ENCODE results near the gene ZNF789. TPM values are rescaled to one million over a fixed set of nuclear protein-coding genes. Genes with fewer than 3 reads are reported as not detected.

Gene ZNF789
- total and polyA plus RNA-seq, 2 donors (not counting 3 experiments of a cell fraction or from before 2014, with no cell fraction given): 11.6 to 21.6 TPM

DNA sequence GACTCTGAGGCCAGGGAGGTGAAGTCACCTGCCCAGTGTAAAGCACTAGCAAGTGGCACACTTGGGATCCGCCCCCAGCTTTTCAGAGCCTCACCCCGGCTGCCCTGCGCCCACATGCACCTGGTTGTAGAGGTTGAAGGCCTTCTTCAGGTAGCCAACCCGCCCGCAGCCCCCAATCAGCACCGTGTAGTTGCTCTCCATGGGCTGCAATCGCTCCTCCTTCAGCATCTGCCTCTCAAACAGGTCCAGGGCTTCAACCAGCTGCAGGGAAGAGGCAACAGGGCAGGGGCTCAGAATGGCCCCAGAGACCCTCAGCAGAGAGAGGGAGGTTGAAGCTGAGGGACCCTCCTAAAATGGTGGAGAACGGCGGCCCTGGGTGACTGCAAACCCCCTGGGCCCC is 39.5 kb upstream of the ZNF789 start:
- BruUV-seq (replicated peaks): no TSS peak
- TF ChIP-seq FOS (IDR thresholded peaks at IDR 0.05; ENCODE audit: borderline replicate concordance, insufficient read depth, low read length) (no peak), MYC (IDR thresholded peaks at IDR 0.05; ENCODE audit: low read depth, low read length) (no peak), GATA2 (IDR thresholded peaks at IDR 0.05; ENCODE audit: insufficient read depth, insufficient read length, low read depth, low read length) (no peak), POLR2AphosphoS5 (IDR thresholded peaks at IDR 0.05; ENCODE audit: insufficient read depth, low read depth, low read length) (no peak), EZH2 (IDR thresholded peaks at IDR 0.05; ENCODE audit: borderline replicate concordance, low read depth, low read length, severe bottlenecking) (no peak), POLR2A (IDR thresholded peaks at IDR 0.05; ENCODE audit: low read depth, low read length) (no peak), JUN (IDR thresholded peaks at IDR 0.05; ENCODE audit: borderline replicate concordance, insufficient read depth, insufficient read length, low read depth) (no peak)
- TF ChIP-seq, protein P1, sequence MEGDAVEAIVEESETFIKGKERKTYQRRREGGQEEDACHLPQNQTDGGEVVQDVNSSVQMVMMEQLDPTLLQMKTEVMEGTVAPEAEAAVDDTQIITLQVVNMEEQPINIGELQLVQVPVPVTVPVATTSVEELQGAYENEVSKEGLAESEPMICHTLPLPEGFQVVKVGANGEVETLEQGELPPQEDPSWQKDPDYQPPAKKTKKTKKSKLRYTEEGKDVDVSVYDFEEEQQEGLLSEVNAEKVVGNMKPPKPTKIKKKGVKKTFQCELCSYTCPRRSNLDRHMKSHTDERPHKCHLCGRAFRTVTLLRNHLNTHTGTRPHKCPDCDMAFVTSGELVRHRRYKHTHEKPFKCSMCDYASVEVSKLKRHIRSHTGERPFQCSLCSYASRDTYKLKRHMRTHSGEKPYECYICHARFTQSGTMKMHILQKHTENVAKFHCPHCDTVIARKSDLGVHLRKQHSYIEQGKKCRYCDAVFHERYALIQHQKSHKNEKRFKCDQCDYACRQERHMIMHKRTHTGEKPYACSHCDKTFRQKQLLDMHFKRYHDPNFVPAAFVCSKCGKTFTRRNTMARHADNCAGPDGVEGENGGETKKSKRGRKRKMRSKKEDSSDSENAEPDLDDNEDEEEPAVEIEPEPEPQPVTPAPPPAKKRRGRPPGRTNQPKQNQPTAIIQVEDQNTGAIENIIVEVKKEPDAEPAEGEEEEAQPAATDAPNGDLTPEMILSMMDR (IDR thresholded peaks at IDR 0.05; ENCODE audit: extremely low read depth in 1 of 2, insufficient read depth in 1 of 2, low read depth in 1 of 2, low read length in 2 of 2): no peak
- TF ChIP-seq, protein P2, sequence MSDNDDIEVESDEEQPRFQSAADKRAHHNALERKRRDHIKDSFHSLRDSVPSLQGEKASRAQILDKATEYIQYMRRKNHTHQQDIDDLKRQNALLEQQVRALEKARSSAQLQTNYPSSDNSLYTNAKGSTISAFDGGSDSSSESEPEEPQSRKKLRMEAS (IDR thresholded peaks at IDR 0.05; ENCODE audit: insufficient read depth, insufficient read length): no peak
- dilution Hi-C loops (cut with MboI; ENCODE audit: extremely low pct_ligation_motif_present, low sequenced_read_pairs): no loop called here
- CTCF ChIA-PET: interaction anchor here (0.7 to 0.8 kb wide), 2 partner anchors 10 to 13 kb away, joined by 3 to 4 read pairs; no protein-coding TSS in a partner anchor
- FAIRE-seq (no peak), DNase-seq (ENCODE audit: low read depth, low spot score) (no peak)
- Histone ChIP-seq H2AFZ (ENCODE audit: low read depth, low read length) (no peak overlapping the region), H3K4me1 (ENCODE audit: control insufficient read depth, extremely low read depth, insufficient read depth, low read length) (peaks cover 6% of the 10 kb centered on the region), H4K20me1 (replicated peaks; ENCODE audit: control insufficient read depth, extremely low read depth, insufficient read depth, low read length) (no peaks in the 10 kb centered on the region), H3K4me2 (ENCODE audit: insufficient read depth, low read length) (no peak overlapping the region), H3K27ac (ENCODE audit: insufficient read depth, low read depth, low read length) (no peak overlapping the region), H3K36me3 (ENCODE audit: control insufficient read depth in 2 of 2, extremely low read depth in 1 of 2, insufficient read depth in 2 of 2, low read length in 2 of 2) (peaks cover 4 to 39% of the 10 kb centered on the region in 2 experiments), H3K9ac (replicated peaks; ENCODE audit: extremely low read depth, insufficient read depth, low read length) (no peak overlapping the region), H3K9me1 (replicated peaks; ENCODE audit: control insufficient read depth, extremely low read depth, insufficient read depth, low read length) (no peaks in the 10 kb centered on the region), H3K9me3 (replicated peaks; ENCODE audit: control insufficient read depth, insufficient read depth, low read length) (no peaks in the 10 kb centered on the region), H3K4me3 (replicated peaks in 1 of 3; ENCODE audit: insufficient read depth in 1 of 3, low read depth in 1 of 3, low read length in 3 of 3) (no peak overlapping the region), H3K79me2 (ENCODE audit: control insufficient read depth, insufficient read depth, low read length) (peaks cover 18% of the 10 kb centered on the region), H3K27me3 (ENCODE audit: control insufficient read depth in 2 of 2, insufficient read depth in 2 of 2, low read length in 2 of 2) (no peaks in the 10 kb centered on the region)
- intact Hi-C loops (cut with micrococcal nuclease): no loop called here
- POLR2A ChIA-PET: no interaction called here
